ENCODE measurements around the gene TBC1D23. TPM values are rescaled to one million over a fixed set of nuclear protein-coding genes. Genes with fewer than 3 reads are reported as not detected.

Gene TBC1D23
- total RNA-seq, 5 donors from 2014 or later (not counting 1 experiment from before 2014, with no cell fraction given): 26.4 to 33.4 (median 31.9) TPM

GRCh38 chr3:100361897-100362296 is 101.1 kb downstream of the TBC1D23 start:
- H3K27me3 Mint-ChIP-seq: no peaks in the 10 kb centered on the region
- H3K27ac Mint-ChIP-seq: peak overlapping the region in 1 of 2 donors; percentile 34
- no peaks in the 10 kb centered on the region for H3K4me1 Mint-ChIP-seq
- no peak overlapping the region for H3K4me3 Mint-ChIP-seq
- Histone ChIP-seq H3K4me3 (ENCODE audit: control insufficient read depth in 1 of 2, extremely low read depth in 1 of 2, low read length in 1 of 2) (no peak overlapping the region), H3K9me3 (no peaks in the 10 kb centered on the region), H3K36me3 (ENCODE audit: control insufficient read depth in 2 of 2, extremely low read depth in 1 of 2, insufficient read depth in 1 of 2, low read length in 1 of 2) (peaks cover 5 to 33% of the 10 kb centered on the region in 2 donors), H3K27ac (ENCODE audit: low read length) (no peak overlapping the region), H3K4me1 (ENCODE audit: control insufficient read depth in 1 of 2, extremely low read depth in 1 of 2, insufficient read depth in 2 of 2, low read length in 2 of 2) (no peaks in the 10 kb centered on the region), H3K27me3 (replicated peaks in 1 of 2; ENCODE audit: control insufficient read depth in 2 of 2, extremely low read depth in 1 of 2, insufficient read depth in 2 of 2, low read length in 1 of 2) (no peaks in the 10 kb centered on the region)
- DNase-seq (no peak), ATAC-seq (replicated peaks in 1 of 4) (no peak)
- peaks cover 64% of the 10 kb centered on the region for H3K36me3 Mint-ChIP-seq
- 100% methylated on average over 1 of the region's 1 CpG for WGBS (ENCODE audit: insufficient coverage)
- CTCF ChIA-PET: interaction anchor here in 1 of 2 donors (0.6 kb wide), 1 partner anchor 206 kb away, joined by 5 read pairs; no protein-coding TSS in a partner anchor
- H3K9me3 Mint-ChIP-seq: peaks cover 4% of the 10 kb centered on the region in 3 donors
- POLR2A ChIA-PET: no interaction called here

GRCh38 chr3:100364421-100364820 is 103.6 kb downstream of the TBC1D23 start:
- no peaks in the 10 kb centered on the region for H3K4me1 Mint-ChIP-seq
- H3K27me3 ChIP-seq (replicated peaks in 1 of 2; ENCODE audit: control insufficient read depth in 2 of 2, extremely low read depth in 1 of 2, insufficient read depth in 2 of 2, low read length in 1 of 2): no peaks in the 10 kb centered on the region
- H3K4me3 Mint-ChIP-seq: no peak overlapping the region
- no peaks in the 10 kb centered on the region for H3K9me3 ChIP-seq
- ATAC-seq (replicated peaks in 1 of 4) (no peak), DNase-seq (no peak)
- CTCF ChIA-PET: interaction anchor here in 1 of 2 donors (0.6 kb wide), 1 partner anchor 1864 kb away, joined by 7 read pairs; no protein-coding TSS in a partner anchor
- peaks cover 71% of the 10 kb centered on the region for H3K36me3 Mint-ChIP-seq
- no peaks in the 10 kb centered on the region for H3K27me3 Mint-ChIP-seq
- H3K4me1 ChIP-seq (ENCODE audit: control insufficient read depth in 1 of 2, extremely low read depth in 1 of 2, insufficient read depth in 2 of 2, low read length in 2 of 2): no peaks in the 10 kb centered on the region
- no peak overlapping the region for H3K27ac ChIP-seq (ENCODE audit: low read length)
- peaks cover 4% of the 10 kb centered on the region in 3 donors for H3K9me3 Mint-ChIP-seq
- peaks cover 7 to 38% of the 10 kb centered on the region in 2 donors for H3K36me3 ChIP-seq (ENCODE audit: control insufficient read depth in 2 of 2, extremely low read depth in 1 of 2, insufficient read depth in 1 of 2, low read length in 1 of 2)
- POLR2A ChIA-PET: interaction anchor here in 1 of 2 donors (0.6 kb wide), 1 partner anchor 22 kb away, joined by 3 read pairs; no protein-coding TSS in a partner anchor
- no CpG with 5 or more reads among the region's 3 CpGs for WGBS (ENCODE audit: insufficient coverage)
- no peak overlapping the region for H3K27ac Mint-ChIP-seq
- H3K4me3 ChIP-seq (ENCODE audit: control insufficient read depth in 1 of 2, extremely low read depth in 1 of 2, low read length in 1 of 2): no peak overlapping the region

DNA sequence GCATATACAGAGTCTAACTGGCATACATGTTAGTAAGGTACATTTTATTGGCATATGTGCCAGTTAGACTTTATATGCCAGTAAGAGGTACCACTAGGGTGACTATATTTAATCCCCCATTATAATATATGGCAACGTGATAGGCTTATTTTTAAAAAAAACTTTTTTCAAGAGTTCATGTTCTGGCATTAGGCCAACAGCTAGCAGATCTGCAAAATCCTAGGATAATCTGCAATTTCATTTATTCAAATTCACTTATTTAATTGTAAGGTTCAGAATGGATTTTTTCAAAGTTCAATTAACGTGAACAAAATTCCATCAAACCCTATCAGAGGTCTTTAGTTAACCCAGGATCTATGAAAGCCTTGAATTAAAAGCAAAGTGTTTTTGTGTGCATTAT is 105.6 kb downstream of the TBC1D23 start:
- ChIA-PET CTCF (interaction anchor here in 1 of 2 donors (0.7 kb wide), 1 partner anchor 381 kb away, joined by 3 read pairs; no protein-coding TSS in a partner anchor), POLR2A (no interaction called here)
- ATAC-seq (replicated peaks in 1 of 4) (no peak), DNase-seq (no peak)
- Mint-ChIP-seq H3K27ac (no peak overlapping the region), H3K4me3 (no peak overlapping the region), H3K36me3 (peaks cover 60% of the 10 kb centered on the region), H3K27me3 (no peaks in the 10 kb centered on the region), H3K4me1 (no peaks in the 10 kb centered on the region), H3K9me3 (peaks cover 4% of the 10 kb centered on the region in 3 donors)
- Histone ChIP-seq H3K4me3 (ENCODE audit: control insufficient read depth in 1 of 2, extremely low read depth in 1 of 2, low read length in 1 of 2) (no peak overlapping the region), H3K9me3 (no peaks in the 10 kb centered on the region), H3K27ac (ENCODE audit: low read length) (no peak overlapping the region), H3K36me3 (ENCODE audit: control insufficient read depth in 2 of 2, extremely low read depth in 1 of 2, insufficient read depth in 1 of 2, low read length in 1 of 2) (peaks cover 7 to 49% of the 10 kb centered on the region in 2 donors), H3K27me3 (replicated peaks in 1 of 2; ENCODE audit: control insufficient read depth in 2 of 2, extremely low read depth in 1 of 2, insufficient read depth in 2 of 2, low read length in 1 of 2) (no peaks in the 10 kb centered on the region), H3K4me1 (ENCODE audit: control insufficient read depth in 1 of 2, extremely low read depth in 1 of 2, insufficient read depth in 2 of 2, low read length in 2 of 2) (no peaks in the 10 kb centered on the region)
- no CpG with 5 or more reads among the region's 2 CpGs for WGBS (ENCODE audit: insufficient coverage)

DNA sequence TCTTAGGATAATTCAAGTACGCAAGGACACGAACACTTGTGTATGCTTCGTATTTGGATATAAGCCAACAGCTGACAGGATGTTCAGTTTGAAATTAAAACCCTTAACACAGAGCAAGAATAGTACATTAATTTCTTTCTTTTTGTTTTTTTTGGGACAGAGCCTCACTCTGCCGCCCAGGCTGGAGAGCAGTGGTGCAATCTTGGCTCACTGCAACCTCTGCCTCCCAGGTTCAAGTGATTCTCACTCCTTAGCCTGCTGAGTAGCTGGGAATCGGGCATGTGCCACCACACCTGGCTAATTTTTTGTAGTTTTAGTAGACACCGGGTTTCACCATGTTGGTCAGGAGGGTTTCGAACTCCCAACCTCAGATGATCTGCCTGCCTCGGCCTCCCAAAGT is 107.6 kb downstream of the TBC1D23 start:
- DNase-seq: no peak
- H3K4me3 Mint-ChIP-seq: no peak overlapping the region
- peaks cover 55% of the 10 kb centered on the region for H3K36me3 Mint-ChIP-seq
- H3K9me3 ChIP-seq: no peaks in the 10 kb centered on the region
- peaks cover 4 to 54% of the 10 kb centered on the region in 2 donors for H3K36me3 ChIP-seq (ENCODE audit: control insufficient read depth in 2 of 2, extremely low read depth in 1 of 2, insufficient read depth in 1 of 2, low read length in 1 of 2)
- no peak overlapping the region for H3K4me3 ChIP-seq (ENCODE audit: control insufficient read depth in 1 of 2, extremely low read depth in 1 of 2, low read length in 1 of 2)
- no peak for ATAC-seq (replicated peaks in 1 of 4)
- H3K4me1 ChIP-seq (ENCODE audit: control insufficient read depth in 1 of 2, extremely low read depth in 1 of 2, insufficient read depth in 2 of 2, low read length in 2 of 2): no peaks in the 10 kb centered on the region
- no peak overlapping the region for H3K27ac ChIP-seq (ENCODE audit: low read length)
- ChIA-PET POLR2A (no interaction called here), CTCF (interaction anchor here in 1 of 2 donors (1.1 kb wide), 1 partner anchor 53 kb away, joined by 5 read pairs; no protein-coding TSS in a partner anchor)
- no peak overlapping the region for H3K27ac Mint-ChIP-seq
- no peaks in the 10 kb centered on the region for H3K27me3 Mint-ChIP-seq
- H3K27me3 ChIP-seq (replicated peaks in 1 of 2; ENCODE audit: control insufficient read depth in 2 of 2, extremely low read depth in 1 of 2, insufficient read depth in 2 of 2, low read length in 1 of 2): no peaks in the 10 kb centered on the region
- H3K4me1 Mint-ChIP-seq: no peaks in the 10 kb centered on the region
- 100% methylated on average over 2 of the region's 8 CpGs for WGBS (ENCODE audit: insufficient coverage)
- no peaks in the 10 kb centered on the region for H3K9me3 Mint-ChIP-seq

DNA sequence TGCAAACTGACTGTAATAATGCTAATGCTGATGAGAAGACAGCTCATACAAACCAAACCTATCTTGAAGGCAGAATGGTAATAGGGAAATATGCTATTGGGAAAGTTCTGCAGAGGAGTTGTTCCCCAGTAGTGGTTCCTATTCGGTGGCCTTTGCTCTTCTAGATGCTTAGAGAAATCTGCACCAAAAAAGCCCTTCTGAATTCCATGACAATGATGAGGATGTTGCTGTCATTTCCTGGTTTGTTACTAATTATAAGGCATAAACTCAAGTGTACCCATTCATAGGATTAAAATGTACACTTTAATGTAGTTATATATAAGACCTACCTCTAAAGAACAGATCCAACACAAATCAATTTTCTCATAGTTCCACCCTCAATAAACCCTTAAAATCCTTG is 110.0 kb downstream of the TBC1D23 start:
- Mint-ChIP-seq H3K36me3 (peaks cover 46% of the 10 kb centered on the region), H3K4me3 (no peak overlapping the region), H3K4me1 (no peaks in the 10 kb centered on the region), H3K9me3 (no peaks in the 10 kb centered on the region), H3K27ac (no peak overlapping the region), H3K27me3 (no peaks in the 10 kb centered on the region)
- no peak for DNase-seq
- ChIA-PET CTCF (no interaction called here), POLR2A (no interaction called here)
- Histone ChIP-seq H3K4me3 (ENCODE audit: control insufficient read depth in 1 of 2, extremely low read depth in 1 of 2, low read length in 1 of 2) (no peak overlapping the region), H3K9me3 (no peaks in the 10 kb centered on the region), H3K27me3 (replicated peaks in 1 of 2; ENCODE audit: control insufficient read depth in 2 of 2, extremely low read depth in 1 of 2, insufficient read depth in 2 of 2, low read length in 1 of 2) (no peaks in the 10 kb centered on the region), H3K36me3 (ENCODE audit: control insufficient read depth in 2 of 2, extremely low read depth in 1 of 2, insufficient read depth in 1 of 2, low read length in 1 of 2) (peaks cover 4 to 48% of the 10 kb centered on the region in 2 donors), H3K27ac (ENCODE audit: low read length) (no peak overlapping the region), H3K4me1 (ENCODE audit: control insufficient read depth in 1 of 2, extremely low read depth in 1 of 2, insufficient read depth in 2 of 2, low read length in 2 of 2) (no peaks in the 10 kb centered on the region)
- WGBS (ENCODE audit: insufficient coverage): no CpG with 5 or more reads among the region's 1 CpG
- ATAC-seq (replicated peaks in 1 of 4): no peak

DNA sequence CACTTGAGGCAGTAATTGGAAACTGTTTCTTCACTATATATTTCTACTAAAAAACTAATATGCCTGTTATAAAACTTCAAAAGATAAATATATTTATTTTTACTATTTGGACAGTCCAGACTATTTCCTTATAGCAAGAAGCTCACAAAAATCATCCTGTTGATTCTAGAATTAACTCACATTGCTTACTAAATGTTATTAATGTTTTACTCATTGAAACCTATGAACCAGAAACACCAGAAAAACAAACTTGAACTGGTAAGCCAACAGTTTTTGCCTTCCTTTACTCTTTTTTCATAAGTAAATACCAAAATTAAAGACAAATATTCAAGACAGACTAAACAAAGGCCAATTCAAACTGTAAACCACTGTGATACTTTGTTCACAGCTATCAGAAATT is 113.7 kb downstream of the TBC1D23 start:
- H3K36me3 Mint-ChIP-seq: peaks cover 45% of the 10 kb centered on the region
- no peak overlapping the region for H3K27ac Mint-ChIP-seq
- peaks cover 5 to 41% of the 10 kb centered on the region in 2 donors for H3K36me3 ChIP-seq (ENCODE audit: control insufficient read depth in 2 of 2, extremely low read depth in 1 of 2, insufficient read depth in 1 of 2, low read length in 1 of 2)
- ATAC-seq (replicated peaks in 1 of 4) (no peak), DNase-seq (no peak)
- H3K27me3 Mint-ChIP-seq: no peaks in the 10 kb centered on the region
- no peaks in the 10 kb centered on the region for H3K4me1 ChIP-seq (ENCODE audit: control insufficient read depth in 1 of 2, extremely low read depth in 1 of 2, insufficient read depth in 2 of 2, low read length in 2 of 2)
- no peak overlapping the region for H3K27ac ChIP-seq (ENCODE audit: low read length)
- H3K4me3 Mint-ChIP-seq: no peak overlapping the region
- H3K27me3 ChIP-seq (replicated peaks in 1 of 2; ENCODE audit: control insufficient read depth in 2 of 2, extremely low read depth in 1 of 2, insufficient read depth in 2 of 2, low read length in 1 of 2): no peaks in the 10 kb centered on the region
- ChIA-PET CTCF (interaction anchor here in 1 of 2 donors (0.6 kb wide), 1 partner anchor 291 kb away, joined by 5 read pairs; no protein-coding TSS in a partner anchor), POLR2A (interaction anchor here in 1 of 2 donors (0.5 to 0.9 kb wide), 3 partner anchors 9 to 43 kb away, joined by 3 to 5 read pairs (median 3); no protein-coding TSS in a partner anchor)
- no peaks in the 10 kb centered on the region for H3K9me3 ChIP-seq
- no peak overlapping the region for H3K4me3 ChIP-seq (ENCODE audit: control insufficient read depth in 1 of 2, extremely low read depth in 1 of 2, low read length in 1 of 2)
- peaks cover 0 to 5% (median 0%) of the 10 kb centered on the region in 3 donors for H3K4me1 Mint-ChIP-seq
- H3K9me3 Mint-ChIP-seq: no peaks in the 10 kb centered on the region
